Neural crest cell (in vitro differentiated cells): ENCODE measurements around the gene LRRC4B. TPM values are rescaled to one million over a fixed set of nuclear protein-coding genes. Genes with fewer than 3 reads are reported as not detected.

Source experiments
- DNase-seq: peaks from one replicate; pipeline ENCODE4 v3.0.0; 2021; ENCODE audit warnings: low read depth, mixed read lengths, low spot score
- H3K27ac Mint-ChIP-seq: one replicate; pipeline ENCODE4 v1.8.0; 2021; ENCODE audit warnings: mild to moderate bottlenecking, mixed read lengths; ENCODE audit not compliant: unreplicated experiment
- H3K27me3 Mint-ChIP-seq: 2 replicates; pipeline ENCODE4 v1.8.0; 2021; ENCODE audit warnings: low read depth, mild to moderate bottlenecking, mixed read lengths
- H3K36me3 Mint-ChIP-seq: 2 replicates; pipeline ENCODE4 v1.8.0; 2021; ENCODE audit warnings: low read depth, mild to moderate bottlenecking, mixed read lengths
- H3K4me1 Mint-ChIP-seq: 2 replicates; pipeline ENCODE4 v1.8.0; 2021; ENCODE audit warnings: mixed read lengths
- H3K4me3 Mint-ChIP-seq: one replicate; pipeline ENCODE4 v1.8.0; 2021; ENCODE audit warnings: mild to moderate bottlenecking, mixed read lengths
- H3K9me3 Mint-ChIP-seq: 2 replicates; pipeline ENCODE4 v1.8.0; 2021; ENCODE audit warnings: mixed read lengths
- CTCF ChIP-seq: fragments of 200-600 bp; sonication (generic); conservative IDR thresholded peaks from 2 replicates; pipeline ENCODE4 v1.5.0; 2021; ENCODE audit warnings: antibody characterized with exemption, mild to moderate bottlenecking
- total RNA-seq: library from RNA; stranded (reverse); gene quantifications from 2 replicates; pipeline ENCODE4 v1.2.1, GENCODE V29; 2021

The LRRC4B gene
- total RNA-seq, 1 donor from 2014 or later = 50.2 TPM

- H3K9me3 Mint-ChIP-seq = no peaks in the 10 kb centered on the region
- TF ChIP-seq CTCF = no peak
- no peak overlapping the region for H3K27ac Mint-ChIP-seq
- peaks cover 7% of the 10 kb centered on the region for H3K36me3 Mint-ChIP-seq
- no peaks in the 10 kb centered on the region for H3K27me3 Mint-ChIP-seq
- no peak for DNase-seq
- peaks cover 20% of the 10 kb centered on the region for H3K4me1 Mint-ChIP-seq
- H3K4me3 Mint-ChIP-seq = no peak overlapping the region
Observed at GRCh38 chr19:50516456-50516855, 51.8 kb downstream of the LRRC4B start.

GRCh38 chr19:50515168-50515561, 53.1 kb downstream of the LRRC4B start:
- H3K9me3 Mint-ChIP-seq = no peaks in the 10 kb centered on the region
- H3K36me3 Mint-ChIP-seq = peaks cover 4% of the 10 kb centered on the region
- no peak for DNase-seq
- H3K27ac Mint-ChIP-seq = no peak overlapping the region
- no peak overlapping the region for H3K4me3 Mint-ChIP-seq
- H3K4me1 Mint-ChIP-seq = peaks cover 31% of the 10 kb centered on the region
- peaks cover 8% of the 10 kb centered on the region for H3K27me3 Mint-ChIP-seq
- TF ChIP-seq CTCF = no peak

GRCh38 chr19:50514346-50515167, 53.7 kb downstream of the LRRC4B start:
- H3K4me3 Mint-ChIP-seq = peak overlapping the region; percentile 64
- peaks cover 4% of the 10 kb centered on the region for H3K36me3 Mint-ChIP-seq
- peak overlapping the region; percentile 90 for H3K27ac Mint-ChIP-seq
- H3K4me1 Mint-ChIP-seq = peaks cover 33% of the 10 kb centered on the region
- H3K27me3 Mint-ChIP-seq = peaks cover 8% of the 10 kb centered on the region
- no peak for DNase-seq
- TF ChIP-seq CTCF = no peak
- H3K9me3 Mint-ChIP-seq = no peaks in the 10 kb centered on the region

GRCh38 chr19:50513746-50514345, 54.4 kb downstream of the LRRC4B start, which contains the start of gene ASPDH:
Gene ASPDH, minus strand, starts transcription at chr19:50513913. Its CDS starts 90 bp downstream, at chr19:50513823.
- TF ChIP-seq CTCF = no peak
- Mint-ChIP-seq H3K9me3 (no peaks in the 10 kb centered on the region), H3K27ac (peak within 1 kb of the TSS; percentile 90), H3K36me3 (peaks cover 4% of the 10 kb centered on the region), H3K4me1 (peaks cover 38% of the 10 kb centered on the region), H3K27me3 (peaks cover 8% of the 10 kb centered on the region), H3K4me3 (peak within 1 kb of the TSS; percentile 64)
- no peak for DNase-seq

GRCh38 chr19:50512999-50513745, 55.1 kb downstream of the LRRC4B start:
- peaks cover 45% of the 10 kb centered on the region for H3K4me1 Mint-ChIP-seq
- peak overlapping the region; percentile 23 for H3K4me3 Mint-ChIP-seq
- peaks cover 8% of the 10 kb centered on the region for H3K27me3 Mint-ChIP-seq
- no peaks in the 10 kb centered on the region for H3K9me3 Mint-ChIP-seq
- H3K36me3 Mint-ChIP-seq = no peaks in the 10 kb centered on the region
- no peak for TF ChIP-seq CTCF
- no peak for DNase-seq
- H3K27ac Mint-ChIP-seq = peak overlapping the region; percentile 84
